ENCODE results near the gene ZC3H11A.

Gene ZC3H11A

DNA sequence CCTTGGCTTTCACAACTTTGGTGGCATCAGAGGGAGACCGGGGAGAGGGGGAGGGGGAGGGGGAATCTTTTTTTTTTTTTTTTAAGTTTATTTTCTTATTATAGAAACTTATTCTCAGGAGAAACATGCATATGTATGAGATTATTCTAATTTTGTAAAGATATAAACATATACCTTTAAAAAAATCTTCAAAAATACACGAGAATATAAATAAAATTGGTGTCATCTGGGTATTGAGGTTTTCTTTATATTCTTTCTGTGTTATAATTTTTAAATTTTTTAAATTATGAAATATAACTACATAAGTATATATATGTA is 47.1 kb downstream of the ZC3H11A start:
- no peak for DNase-seq (ENCODE audit: low spot score)

DNA sequence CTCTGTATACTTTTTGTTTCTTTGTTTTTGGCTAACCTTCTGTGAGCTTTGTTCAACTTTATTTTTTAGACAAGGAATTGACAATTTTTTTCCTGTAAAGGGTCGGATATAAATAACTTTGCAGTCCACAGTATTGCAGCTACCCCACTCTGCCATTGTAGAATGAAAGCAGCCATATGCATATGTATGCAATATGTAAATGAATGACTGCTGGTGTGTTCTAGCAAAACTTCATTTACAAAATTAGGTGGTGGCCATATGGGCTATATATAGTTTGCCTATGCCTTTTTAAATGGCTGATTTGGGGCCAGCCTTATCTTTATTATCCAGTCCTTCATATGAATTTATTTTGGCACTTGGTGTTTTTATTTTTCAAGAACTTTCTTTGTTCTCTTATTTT is 48.0 kb downstream of the ZC3H11A start:
- DNase-seq (ENCODE audit: low spot score) = no peak

Data from HuH-7.5 (cell line).